GM21825 (cell line): ENCODE results near the gene PCDH9.

Experiments used
- ATAC-seq: cut with Tn5 transposase; IDR thresholded peaks from one replicate; pipeline ENCODE4 v1.9.1; 2021; ENCODE audit warnings: mild to moderate bottlenecking, moderate library complexity; ENCODE audit not compliant: unreplicated experiment

Gene PCDH9

DNA sequence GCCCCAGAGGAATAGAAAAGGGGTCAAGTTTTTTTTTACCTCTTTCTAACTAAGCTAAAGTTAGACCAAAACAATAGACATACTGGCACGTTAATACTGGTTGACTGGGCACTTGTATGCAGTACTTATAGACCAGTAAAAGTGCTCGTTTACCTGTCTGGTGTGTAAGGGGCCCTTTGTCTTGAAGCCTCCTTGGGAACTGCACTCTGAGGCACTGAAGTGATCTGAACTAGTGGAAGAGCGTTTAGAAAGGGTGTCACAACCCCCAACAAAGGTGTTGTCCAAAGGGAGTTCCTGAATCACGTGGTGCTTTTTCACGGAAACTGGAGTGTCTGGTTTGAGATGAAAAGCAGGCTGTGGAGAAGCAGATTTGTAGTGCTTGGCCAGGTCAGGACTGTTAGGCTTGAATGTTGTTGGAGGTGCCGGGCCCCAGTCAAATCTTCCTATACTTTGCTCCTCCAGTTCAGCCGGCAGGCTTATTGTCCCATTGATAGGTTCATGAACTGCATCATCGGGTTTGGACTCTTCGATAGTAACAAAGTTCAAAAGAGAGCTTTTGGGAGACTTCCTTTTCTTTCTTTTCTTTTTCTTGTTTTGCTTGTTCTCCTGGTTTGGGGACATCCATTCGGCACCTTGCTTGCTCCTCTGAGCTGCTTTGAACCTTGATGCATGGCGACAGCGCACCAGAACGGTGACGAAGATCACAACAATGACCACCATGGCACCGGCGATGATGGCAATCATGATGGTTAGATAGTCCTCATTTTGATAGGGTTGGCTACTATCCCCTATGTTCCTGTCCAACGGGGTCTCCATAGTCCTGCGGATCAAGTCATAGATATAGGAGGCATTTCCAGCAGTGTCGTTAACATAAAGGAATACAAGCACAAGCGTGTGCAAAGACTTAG lies 4.6 kb downstream of the PCDH9 start:
- no peak for ATAC-seq

DNA sequence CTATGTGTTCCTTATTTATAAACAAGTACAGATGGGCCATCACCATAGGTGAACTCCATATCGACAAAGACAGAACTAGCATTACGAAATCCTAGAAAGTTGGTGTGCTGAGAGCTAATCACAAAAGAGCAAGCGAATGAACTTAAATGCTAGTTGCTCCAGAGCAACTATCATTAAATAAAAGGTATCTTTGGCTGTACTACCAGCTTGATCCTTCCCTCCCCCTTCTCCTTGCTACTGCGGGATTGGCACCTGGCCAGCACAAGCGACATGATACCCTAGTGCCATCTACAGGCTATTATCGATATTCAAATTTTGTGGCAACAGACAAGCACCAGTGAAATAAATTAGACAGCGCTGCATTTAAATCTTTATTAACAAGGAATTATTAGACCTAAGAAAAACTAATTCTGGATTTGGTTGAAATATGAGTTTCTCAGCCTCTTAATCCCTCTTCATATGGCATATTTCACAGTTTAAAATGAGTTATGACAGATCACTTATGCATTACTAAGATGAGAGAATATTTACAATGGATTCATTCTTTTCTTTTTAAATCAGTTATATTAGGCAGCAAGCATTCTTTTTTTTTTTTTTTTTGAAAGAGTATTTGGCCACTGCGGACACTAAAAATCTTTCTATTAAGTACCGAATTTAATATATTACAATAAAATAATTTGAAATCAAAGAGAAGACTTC lies 5.8 kb downstream of the PCDH9 start:
- peak; percentile 63 for ATAC-seq

DNA sequence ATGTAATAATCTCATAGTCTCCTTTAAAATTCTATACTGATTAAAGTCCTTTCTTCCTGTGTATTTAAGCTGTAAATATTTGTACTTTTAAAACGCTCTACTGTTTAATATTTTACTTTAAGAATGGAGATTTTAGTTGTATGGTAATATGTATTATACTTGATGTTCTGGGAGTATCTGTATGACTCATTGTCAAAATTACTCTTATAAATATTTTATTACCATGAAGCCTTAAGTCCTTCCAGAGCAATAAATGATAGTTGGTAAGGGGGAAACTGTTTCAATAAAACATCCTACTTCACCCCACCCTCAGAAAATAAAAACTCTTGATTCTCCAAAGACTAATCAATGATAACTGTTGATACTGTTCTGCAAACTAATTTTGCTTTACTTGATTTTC lies 6.4 kb downstream of the PCDH9 start:
- ATAC-seq: no peak

DNA sequence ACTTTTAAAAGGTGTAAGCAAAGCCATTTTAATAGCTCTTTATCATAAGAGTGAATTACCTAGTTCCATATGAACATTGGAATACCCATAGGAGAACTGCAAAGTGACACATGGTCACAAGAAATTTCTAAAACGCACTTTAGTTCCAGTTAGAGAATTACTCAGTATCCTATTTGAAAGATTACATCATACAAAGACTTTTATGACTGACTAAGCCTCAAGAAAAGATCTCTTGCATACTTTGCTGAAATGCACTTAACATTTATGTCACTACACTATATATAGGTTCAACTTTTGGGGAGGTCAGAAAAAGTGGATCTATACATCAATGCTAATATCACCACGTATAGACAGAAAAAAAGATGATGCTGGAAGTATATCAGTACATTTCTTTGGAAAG lies 7.1 kb downstream of the PCDH9 start:
- no peak for ATAC-seq

DNA sequence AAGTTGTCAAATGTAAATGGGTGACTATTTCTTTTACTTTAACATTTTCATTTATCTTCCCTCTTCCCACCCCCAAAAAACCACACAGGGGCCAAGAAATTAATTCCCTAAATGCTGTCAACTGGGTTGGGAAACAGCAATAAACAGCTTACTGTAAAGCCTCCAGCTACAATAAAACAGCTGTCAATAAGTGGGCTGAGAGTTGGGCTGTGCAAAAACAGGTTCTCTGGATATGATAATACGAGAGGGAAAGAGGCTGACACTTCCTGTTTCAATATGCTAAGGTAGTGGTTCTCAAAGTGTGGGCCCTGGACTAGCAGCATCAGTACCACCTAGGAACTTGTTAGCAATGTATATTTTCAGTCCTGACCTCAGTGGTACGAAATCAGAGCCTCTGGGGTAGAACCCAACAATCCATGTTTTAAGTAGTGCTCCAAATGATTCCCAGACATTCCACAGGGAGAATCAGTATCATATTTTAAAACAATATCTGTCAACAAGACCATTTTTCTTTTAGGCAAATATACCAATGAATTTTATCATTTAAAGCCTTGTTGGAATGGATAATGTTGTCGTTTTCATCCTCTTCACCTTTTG lies 8.4 kb downstream of the PCDH9 start:
- ATAC-seq: no peak

DNA sequence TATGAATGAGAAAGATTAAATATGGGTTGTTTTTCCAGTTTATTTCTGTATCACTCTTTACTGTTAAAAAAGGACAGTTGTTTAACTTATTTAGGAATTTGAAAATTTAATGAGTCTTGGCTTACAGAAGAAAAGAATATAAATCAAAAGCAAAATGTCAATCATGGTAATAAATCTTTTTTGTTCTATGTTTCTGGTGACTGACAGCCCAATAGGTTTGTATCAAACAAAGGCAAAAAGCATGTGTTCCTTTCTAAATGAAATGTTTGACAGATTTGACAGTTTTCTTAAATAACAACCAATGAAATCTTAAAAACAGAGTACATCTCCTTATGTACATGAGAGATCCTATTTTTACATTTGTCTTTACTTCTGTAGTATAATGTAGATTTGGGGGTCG lies 11.0 kb downstream of the PCDH9 start:
- no peak for ATAC-seq

DNA sequence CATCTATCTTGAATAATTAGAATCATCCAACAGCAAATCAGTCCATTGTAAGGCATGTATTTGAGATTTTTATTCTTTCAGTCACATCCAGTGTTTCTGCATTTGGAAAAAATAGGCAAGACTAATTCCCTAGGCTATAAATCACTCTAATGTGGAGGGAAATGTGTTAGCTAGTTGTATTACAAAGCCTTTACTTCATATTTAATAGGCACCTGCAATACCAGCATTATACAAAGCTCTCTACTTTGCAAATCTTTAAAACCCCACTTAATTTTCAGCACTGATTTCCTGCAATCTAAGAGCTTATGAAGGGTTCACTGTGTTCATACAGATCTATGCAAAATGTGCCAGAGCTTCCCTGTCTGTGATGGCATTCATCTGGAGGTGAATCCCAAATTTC lies 12.3 kb downstream of the PCDH9 start:
- ATAC-seq: no peak

DNA sequence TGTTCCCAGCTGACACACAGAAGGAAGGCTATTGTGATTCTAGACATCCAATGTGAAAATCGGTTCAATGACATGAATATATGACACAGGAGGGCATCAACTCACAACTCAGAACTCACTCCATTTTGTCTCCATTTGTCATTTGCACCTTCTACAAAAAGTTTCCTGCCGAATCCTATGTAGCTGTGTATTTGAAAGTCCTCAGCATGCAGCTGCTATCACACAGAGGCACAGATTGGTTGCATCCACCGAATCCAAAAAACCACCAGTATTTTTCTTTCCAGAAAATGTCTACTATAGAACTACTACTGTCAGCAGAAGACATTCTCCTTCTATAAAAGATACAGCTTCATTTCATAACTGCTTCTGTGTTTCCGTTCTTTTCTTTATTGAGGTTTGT lies 13.3 kb downstream of the PCDH9 start:
- ATAC-seq: no peak

DNA sequence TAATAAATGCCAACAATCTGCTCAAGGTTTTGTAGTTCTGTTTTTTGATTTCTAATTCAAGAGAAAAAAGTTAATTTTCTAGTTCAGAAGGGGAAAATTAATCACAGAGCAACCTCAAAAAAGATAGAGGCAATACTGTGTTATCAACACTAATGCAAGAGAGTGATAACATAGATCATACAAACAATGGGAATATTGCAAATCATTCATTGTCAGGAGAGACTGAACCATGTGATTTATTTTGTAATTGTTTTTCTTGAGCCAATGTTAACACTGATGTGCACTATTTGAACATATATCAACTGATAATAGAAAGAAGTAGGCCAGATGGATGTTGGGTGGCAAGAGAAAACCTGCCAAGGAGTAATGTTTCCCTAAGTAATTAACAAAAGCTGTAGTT lies 19.9 kb downstream of the PCDH9 start:
- no peak for ATAC-seq

DNA sequence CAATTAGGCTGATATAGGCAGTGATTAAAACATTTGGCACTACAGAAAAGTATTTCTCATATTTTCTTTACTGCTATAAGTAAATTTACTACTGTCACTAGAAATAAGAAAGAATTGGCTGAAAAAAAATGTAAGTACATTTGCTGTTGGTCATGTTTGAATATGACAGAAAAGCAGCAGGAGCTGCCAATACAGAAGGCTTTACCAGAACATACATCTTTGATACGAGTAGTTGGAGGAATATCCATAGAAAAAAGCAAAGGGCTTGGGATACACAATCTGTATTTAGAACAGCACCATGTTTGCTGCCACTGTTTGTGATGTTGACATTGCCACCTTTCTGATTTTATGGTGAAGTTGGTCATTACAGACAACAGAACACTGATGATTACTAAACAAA lies 21.6 kb downstream of the PCDH9 start:
- ATAC-seq: no peak

DNA sequence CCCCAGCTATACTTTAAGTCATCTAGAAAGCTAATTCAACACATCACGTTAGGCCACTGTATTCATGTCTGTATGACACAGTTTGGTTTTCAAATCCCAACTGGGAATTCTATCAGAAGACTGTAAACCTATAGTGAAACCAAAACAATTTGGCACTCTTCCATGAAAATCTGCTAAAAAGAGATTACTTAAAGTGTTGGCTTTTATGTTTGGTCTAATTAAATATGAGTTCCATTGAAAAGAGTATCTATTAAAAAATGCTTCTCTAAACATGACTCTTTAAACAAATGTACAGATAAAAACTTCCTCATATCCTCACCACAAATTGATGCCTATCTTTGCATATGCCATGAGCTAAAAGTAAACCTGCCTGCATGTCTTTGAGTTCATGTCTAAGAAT lies 25.4 kb downstream of the PCDH9 start:
- ATAC-seq: no peak

DNA sequence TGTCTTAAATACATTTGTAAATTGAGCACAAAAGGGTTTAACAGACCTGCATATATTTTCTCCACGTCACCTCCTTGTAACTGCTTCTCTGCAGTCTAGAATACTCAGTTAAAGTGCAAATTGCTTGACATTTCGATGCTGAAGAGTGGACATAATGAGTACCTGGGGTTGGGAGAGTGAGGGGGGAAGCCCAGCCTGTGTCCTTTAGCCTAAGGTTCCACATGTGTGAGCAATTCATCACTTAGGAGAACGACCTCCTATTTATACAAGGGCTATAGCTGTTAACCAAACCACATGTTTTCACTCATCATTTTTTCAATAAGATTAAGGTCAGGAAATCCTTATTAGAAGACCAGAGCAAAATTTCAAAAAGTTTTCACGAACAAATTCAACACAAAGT lies 29.5 kb downstream of the PCDH9 start:
- ATAC-seq: no peak

DNA sequence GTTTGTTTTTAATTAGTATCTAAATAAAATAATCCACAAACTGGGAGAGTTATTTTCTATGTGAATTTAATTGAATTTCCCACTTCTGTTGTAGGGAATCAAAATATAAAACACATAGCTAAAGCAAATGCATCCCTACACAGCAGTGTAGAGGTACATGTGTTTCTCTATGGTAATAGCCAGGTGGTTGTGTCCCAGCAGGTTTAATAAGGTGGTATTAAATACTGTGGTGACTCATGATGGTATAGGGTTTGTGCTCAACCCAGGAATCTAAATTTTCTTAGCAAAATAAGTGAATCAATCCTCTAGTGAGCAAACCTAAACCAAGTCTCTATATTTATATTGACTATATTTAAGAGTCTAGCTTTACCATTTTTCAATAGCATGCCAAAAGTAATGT lies 30.0 kb downstream of the PCDH9 start:
- ATAC-seq: no peak

DNA sequence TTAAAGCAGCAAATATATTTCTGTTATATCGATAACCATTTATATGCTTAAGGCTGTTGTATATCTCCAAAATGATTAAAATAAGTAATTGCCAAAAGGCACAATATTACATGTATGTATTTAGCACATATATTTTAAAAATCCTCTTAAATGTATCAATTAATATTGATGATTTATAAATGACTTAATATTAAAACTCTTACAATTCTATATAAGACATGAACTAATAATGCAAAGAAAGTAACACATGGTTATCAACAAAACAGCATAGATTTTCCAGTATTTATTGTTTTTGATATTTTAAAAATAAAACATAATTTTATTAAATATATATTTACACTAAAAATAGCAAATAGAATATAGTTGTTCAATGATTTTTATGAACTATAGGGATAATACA lies 32.4 kb downstream of the PCDH9 start:
- no peak for ATAC-seq

DNA sequence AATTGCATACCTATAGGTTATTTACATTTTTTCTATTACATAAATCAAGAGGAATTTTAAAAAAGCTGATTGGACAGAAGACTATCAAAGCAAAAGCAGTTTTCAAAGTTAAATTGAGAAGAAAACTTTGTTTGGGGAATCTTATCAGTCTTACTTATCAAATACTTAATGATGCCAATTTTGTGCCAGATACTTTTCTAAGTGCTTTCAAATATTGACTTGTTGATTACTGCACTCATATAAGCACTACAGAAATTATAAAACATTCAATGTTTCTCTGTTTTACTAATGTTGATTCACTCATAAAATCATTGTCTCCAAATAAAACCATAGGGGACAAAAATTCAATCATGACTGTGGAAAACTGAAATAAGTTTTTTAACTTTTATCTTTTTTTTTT lies 36.2 kb downstream of the PCDH9 start:
- ATAC-seq: no peak

DNA sequence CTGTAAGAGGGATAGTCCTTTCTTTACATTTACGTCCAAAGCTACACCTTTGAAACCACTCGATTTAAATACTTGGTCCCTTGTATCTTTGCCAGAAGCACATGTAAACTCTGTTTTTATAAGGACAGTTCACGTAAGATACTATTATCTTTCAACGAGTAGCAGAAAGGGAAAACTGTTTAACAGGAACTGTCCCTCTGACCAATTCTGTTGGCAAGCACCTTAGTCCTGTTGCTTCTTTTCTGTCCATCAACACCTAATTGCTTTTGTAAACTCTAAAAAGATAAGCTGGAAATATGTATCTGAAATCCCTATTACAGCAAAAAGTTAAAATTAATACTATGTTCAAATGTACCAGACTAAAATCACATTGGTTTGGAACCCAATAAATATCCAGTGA lies 37.4 kb downstream of the PCDH9 start:
- ATAC-seq: no peak

DNA sequence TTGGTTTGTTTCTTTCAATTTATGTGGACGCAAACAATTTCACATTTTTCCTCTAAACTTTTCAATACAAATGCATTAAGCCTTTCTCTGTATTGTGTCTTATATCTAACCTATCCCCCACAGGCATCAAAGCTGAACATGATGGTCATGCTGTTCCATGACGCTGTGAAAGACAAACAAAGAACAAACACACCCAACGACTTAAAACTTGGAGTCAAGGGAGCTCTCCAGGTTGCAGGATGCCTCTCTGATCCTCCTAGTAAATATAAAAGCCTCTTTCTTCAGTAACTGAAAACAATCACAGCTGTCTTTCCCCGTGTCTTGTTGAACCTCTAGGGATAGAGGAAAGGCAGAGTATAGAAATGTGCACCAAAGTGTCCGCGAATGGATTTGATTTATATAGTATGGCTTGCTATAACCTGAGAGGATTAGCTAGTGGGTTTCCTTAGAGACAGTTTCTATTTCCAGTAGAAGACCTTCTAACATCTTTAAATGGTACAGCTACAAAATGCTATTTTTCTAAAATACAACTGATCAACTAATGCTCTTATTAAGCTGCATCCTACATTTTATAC lies 43.1 kb downstream of the PCDH9 start:
- no peak for ATAC-seq

DNA sequence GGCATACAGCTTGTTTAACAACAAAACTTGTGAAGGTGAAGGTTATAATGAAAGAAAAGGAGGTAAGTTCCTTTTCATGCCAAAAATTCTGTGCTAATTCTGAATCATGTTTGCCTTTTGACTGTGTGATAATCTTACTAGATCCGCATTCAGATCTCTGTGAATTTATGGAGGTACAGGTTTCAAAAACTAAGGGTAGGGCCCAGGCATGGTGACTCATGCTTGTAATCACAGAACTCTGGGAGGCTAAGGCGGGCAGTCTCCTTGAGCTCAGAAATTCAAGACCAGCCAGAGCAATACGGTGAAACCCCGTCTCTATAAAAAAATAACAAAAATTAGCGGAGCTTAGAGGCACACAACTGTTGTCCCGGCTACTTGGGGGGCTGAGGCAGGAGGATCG lies 45.9 kb downstream of the PCDH9 start:
- no peak for ATAC-seq

DNA sequence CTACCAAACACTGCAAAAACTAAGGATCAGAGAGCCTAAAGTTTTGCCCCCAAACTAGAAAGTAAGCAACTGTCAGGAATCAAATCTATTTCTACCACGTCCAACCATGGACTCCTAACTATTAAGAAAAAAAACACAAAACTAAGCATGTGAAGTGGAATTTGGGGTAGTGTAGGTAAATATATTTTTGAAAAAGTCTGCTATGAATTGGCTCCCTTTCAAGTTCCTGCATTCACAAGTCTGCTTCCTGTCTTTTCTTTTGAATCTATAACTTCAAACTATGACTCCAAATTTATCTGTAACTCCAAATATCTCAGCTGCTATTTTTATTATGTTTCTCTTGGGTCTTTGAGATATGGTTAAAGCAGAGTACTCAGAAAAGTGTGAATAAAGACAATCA lies 47.0 kb downstream of the PCDH9 start:
- no peak for ATAC-seq

DNA sequence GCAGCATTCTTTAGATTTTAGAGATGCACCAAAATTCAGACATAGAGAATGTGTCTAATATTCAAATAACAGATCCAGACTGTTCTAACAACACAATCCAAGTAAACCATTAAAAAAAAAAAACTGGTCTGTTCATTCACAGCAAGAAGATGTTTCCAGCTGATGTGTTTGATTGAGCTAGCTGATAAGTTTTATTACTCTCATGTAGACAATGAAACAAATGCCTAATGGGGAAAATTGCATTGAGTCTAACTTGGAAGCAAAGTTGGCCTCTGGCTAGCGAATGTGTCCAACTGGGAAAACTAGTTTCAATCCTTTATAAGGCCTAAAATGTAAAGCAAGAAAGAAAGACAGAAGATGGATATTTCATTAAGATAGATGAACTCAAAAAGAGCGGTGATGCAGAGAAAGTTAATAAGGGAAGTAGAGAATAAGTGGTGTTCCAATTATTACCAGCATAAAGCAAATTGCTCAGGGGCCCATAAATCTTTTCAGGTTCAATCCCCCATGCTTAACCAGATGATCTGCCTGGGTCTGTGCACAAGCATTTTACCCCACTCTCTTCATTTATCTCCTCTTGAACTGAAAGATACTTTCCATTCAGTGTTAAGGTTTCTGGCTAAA lies 54.2 kb downstream of the PCDH9 start:
- ATAC-seq: no peak

DNA sequence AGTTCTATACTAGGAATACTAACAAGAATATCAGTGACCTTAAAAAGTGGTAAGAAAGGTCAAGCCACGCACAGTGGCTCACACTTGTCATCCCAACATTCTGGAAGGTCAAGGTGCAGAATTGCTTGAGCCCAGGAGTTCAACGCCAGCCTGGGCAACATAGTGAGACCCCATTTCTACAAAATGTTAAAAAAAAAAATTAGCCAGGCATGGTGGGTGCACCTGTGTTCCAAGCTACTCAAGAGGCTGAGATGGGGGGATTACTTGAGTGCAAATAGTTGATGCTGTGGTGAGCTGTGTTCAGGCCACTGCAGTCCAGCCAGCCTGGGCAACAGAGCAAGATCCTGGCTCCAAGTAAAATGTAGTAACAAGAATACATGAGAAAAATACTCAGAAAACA lies 61.8 kb downstream of the PCDH9 start:
- no peak for ATAC-seq
